Peyer's patch (tissue), 4 donors: ENCODE results near the gene VPS9D1.

Experiments used
- POLR2A ChIP-seq, 2 donors: fragments of 450-650 bp; IDR thresholded peaks; one replicate each; pipeline ENCODE4 v1.5.1; 2017; ENCODE audit warnings: antibody characterized with exemption in 2 of 2, mild to moderate bottlenecking in 2 of 2, moderate library complexity in 2 of 2
- TF ChIP-seq, protein P1 (sequence below), 6 experiments: fragments of 450-650 bp in 4 of 6; fragments of 200-600 bp in 2 of 6; sonication (generic) in 1 of 6; IDR thresholded peaks; one replicate each; pipeline ENCODE4 v1.5.1; 2017 to 2019; ENCODE audit warnings: antibody characterized with exemption in 6 of 6, mild to moderate bottlenecking in 3 of 6, moderate library complexity in 1 of 6

DNA sequence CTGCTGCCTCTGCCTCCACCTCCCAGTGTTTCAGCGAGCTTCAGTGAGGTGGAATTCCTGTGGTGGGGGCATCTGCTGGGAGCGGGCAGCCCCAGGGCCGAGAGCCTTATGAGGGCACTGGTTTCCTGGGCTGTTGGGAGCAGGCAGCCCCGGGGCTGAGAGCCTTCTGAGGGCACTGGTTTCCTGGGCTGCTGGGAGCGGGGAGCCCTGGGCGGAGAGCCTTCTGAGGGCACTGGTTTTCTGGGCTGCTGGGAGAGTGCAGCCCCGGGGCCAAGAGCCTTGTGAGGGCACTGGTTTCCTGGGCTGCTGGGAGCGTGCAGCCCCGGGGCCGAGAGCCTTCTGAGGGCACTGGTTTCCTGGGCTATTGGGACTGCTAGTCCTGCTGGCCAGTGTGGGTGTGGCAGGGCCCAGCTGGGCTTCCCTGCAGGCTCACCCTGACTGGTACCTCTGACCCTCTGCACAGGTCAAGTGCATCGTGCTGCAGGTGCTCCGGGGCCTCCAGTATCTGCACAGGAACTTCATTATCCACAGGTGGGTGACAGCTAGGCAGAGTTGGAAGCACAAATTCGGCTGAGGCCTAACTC is 28.6 kb downstream of the VPS9D1 start:
- TF ChIP-seq, protein P1, sequence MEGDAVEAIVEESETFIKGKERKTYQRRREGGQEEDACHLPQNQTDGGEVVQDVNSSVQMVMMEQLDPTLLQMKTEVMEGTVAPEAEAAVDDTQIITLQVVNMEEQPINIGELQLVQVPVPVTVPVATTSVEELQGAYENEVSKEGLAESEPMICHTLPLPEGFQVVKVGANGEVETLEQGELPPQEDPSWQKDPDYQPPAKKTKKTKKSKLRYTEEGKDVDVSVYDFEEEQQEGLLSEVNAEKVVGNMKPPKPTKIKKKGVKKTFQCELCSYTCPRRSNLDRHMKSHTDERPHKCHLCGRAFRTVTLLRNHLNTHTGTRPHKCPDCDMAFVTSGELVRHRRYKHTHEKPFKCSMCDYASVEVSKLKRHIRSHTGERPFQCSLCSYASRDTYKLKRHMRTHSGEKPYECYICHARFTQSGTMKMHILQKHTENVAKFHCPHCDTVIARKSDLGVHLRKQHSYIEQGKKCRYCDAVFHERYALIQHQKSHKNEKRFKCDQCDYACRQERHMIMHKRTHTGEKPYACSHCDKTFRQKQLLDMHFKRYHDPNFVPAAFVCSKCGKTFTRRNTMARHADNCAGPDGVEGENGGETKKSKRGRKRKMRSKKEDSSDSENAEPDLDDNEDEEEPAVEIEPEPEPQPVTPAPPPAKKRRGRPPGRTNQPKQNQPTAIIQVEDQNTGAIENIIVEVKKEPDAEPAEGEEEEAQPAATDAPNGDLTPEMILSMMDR (IDR thresholded peaks at IDR 0.05), result no peak
- TF ChIP-seq POLR2A (IDR thresholded peaks at IDR 0.05), result no peak
